Suppressor macrophage treated with lipopolysaccharide for 1 hour (primary cell): ENCODE data around the gene RHOU.
A peak's percentile ranks its signal among the peaks of the same experiment; 100 is the strongest.
"Not testable (repeated sequence)": the region's sequence is repeated elsewhere in the genome, so short reads cannot be mapped to it uniquely, and the experiment has no call there.

Source experiments
- DNase-seq, 3 donors: peaks; one replicate each; pipeline ENCODE4 v3.0.0-alpha.2; 2020 to 2022

RHOU gene

DNA sequence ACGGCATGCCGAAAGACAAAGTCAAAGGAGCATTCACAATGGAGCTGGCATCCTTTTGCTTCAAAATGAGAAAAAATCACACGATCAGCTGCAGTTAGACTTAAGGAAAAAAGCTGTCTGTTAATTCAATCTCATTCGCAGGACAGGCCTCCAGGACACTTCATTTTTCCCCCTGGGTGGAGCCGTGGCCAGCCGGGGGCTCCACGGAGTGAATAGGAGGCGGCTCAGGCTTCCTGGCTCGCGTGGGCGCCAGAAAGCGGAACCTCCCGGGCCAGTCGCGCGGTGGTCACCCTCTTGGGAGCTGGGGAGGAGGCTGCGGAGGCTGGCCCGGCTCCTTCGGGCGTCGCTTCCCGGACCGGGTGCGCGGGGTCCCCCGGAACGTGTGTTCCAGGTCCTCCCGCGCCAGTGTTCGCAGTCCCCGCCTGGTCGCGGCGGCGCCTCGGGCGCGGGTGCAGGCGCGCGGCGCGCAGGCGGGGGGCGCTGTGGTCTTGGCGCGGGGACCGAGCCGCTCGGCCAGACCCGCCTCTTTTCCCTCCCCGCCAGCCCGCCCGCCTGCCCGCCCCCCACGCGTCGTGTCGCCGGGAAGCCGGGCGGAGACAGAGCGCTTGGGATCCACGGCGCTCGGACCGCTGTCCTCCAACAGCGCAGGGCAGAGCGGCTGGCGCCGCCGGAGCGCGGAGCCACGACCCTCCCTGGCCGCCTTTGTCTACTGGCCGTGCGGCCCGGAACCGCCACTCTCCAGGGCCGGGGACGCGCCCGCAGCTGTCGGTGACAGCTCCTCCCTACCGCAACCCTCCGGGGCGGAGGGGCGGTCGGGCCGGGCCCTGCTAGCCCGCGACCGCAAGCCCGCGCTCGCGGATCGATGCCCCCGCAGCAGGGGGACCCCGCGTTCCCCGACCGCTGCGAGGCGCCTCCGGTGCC is at the start of gene RHOU:
RHOU (plus strand) TSS at position 599 of the 921 bp plus-strand sequence; CDS start at position 863, 264 bp downstream.
- DNase-seq, result peak; percentile 95 to 96 (median 96)

GRCh38 chr1:228687587-228687986 is 47.7 kb upstream of the RHOU start:
- peak; percentile 33 to 50 (median 48) for DNase-seq

- no peak for DNase-seq
These were observed 46.0 kb upstream of the RHOU start for GRCh38 chr1:228689255-228689654.

DNA sequence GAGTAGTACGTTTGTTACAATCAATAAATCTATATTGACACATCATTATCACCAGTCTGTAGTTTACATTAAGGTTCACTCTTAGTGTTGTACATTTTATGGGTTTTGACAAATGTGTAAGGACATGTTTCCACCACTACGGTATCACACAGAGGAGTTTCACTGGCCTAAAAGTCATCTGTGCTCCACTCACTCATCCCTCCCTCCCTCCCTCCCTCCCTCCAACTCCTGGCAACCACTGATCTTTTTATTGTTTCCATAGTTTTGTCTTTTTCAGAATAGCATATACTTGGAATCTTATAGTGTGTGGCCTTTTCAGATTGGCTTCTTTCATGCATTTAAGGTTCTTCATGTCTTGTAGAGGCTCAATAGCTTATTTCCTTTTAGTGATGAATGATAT is 44.1 kb upstream of the RHOU start:
- no peak for DNase-seq

DNA sequence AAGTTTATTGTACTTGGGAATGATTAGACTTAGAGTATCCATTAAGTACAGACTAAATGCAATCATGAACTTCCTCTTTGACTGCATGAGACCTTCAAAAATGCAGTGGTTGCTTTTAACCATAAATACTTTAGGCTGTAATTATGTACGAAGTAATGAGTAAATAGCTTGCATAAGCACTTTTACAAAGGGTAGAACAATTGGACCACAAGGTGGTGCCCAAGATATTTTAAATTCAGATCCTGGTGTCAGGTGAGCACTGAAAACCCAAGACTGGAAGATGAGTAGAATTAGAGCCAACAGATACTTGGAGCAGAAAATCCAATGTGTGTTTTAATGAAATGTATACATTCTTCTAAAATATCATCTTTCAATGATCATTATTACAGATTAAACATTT is 43.4 kb upstream of the RHOU start:
- DNase-seq, result peak; percentile 42 to 61 (median 59)

DNA sequence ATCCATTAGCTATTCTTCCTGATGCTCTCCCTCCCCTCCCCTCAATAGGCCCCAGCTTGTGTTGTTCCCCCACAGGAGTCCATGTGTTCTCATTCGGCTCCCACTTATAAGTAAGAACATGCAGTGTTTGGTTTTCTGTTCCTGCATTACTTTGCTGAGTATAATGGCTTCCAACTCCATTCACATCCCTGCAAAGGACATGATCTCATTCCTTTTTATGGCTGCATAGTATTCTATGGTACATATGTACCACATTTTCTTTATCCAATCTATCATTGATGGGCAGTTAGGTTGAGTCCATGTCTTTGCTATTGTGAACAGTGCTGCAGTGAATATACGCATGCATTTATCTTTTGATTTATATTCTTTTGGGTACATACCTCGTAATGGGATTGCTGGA is 40.8 kb upstream of the RHOU start:
- DNase-seq, result not testable (repeated sequence)

DNA sequence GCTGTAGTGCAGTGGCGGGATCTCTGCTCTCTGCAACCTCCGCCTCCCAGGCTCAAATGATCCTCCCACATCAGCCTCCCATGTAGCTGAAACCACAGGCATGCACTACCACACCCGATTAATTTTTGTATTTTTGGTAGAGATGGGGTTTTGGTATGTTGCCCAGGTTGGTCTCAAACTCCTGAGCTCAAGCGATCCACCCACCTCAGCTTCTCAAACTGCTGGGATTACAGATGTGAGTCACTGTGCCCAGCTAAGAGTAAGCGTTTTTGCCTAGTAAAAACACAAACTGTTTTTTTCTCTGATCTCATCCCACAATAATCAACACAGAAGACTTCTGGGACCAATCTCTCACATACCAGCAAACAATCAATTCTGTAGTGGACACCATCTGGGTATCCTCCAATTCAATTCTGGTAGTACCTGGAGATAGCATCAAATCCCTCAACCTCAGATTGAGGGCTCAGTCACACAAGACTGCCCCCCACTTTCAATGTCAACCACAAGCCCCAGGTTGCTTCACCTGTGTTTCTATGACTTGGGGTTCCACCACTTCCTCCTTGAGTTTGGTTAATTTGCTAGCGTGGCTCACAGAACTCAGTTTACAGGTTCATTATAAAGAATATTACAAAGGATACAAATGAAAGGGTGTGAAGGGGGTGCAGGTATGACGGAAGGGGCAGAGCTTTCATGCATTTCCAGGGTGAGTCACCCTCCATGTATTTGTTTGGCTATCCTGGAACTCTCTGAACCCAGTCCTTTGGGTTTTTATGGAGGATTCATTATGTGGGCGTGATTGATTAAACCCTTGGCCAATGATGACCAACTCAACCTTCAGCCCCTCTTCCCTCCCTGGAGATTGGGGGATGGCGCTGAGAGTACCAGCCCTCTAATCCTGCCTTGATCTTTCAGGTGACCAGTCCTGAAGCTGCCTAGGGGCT is 40.0 kb upstream of the RHOU start:
- DNase-seq, result no peak

- peak; percentile 47 to 59 (median 53) for DNase-seq
These were observed 37.9 kb upstream of the RHOU start for GRCh38 chr1:228697207-228698016.

- DNase-seq, result no peak
These were observed 37.3 kb upstream of the RHOU start for GRCh38 chr1:228698017-228698329.

- DNase-seq, result no peak
These were observed 32.8 kb upstream of the RHOU start for GRCh38 chr1:228702433-228702832.

GRCh38 chr1:228706305-228706704 is 29.0 kb upstream of the RHOU start:
- no peak for DNase-seq

DNA sequence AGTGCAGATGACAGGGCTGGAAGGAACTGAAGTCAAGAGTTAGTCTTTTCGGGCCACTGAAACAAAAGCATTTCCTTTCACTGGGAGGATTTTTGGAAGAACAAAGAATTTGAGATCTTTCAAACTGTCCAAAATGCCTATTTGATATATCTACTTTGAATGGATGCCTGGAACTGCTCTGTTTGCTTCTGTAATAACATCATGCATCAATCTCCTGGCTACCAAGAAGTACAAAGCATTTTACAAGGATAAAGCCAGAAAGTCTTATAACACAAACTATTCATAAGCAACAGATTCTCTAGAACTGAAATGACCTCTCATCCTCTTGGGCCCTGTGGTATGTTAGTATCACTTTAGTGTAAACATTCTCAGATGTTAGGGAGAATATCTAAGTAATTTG is 18.2 kb upstream of the RHOU start:
- no peak for DNase-seq

DNA sequence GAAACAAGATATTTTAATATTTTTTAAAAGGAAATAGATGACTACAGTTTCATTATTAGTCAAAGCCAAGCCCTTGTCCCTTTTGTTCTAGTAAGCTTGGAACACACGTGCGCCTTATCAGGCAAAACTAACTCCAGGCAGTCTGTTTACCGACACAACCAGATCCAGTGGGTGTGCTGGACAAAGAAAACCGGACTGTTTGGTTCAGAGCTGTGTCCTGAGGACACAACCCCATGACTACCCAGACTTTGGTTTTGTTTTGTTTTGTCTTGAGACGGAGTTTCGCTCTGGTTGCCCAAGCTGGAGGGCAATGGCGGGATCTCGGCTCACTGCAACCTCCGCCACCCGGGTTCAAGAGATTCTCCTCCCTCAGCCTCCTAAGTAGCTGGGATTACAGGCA is 13.9 kb upstream of the RHOU start:
- DNase-seq, result no peak

DNA sequence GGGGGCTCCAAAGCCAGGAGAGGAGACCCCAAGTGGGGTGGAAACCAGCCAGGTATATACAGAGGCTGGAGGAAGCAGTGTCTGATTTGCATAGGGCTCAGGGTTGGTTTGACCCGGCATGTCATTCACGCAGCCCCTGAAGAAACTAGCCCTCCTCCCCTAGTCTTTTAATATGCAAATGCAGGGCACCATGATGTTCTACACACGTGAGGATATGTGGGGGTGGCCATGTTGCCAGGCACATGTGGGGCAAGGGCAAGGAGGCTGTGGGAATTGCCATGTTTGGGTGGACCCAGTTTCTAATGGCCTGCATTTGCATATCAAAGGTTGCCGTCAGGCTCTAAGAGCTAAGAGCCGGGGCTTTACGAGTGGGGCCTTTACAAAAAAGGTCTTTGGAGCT is 12.0 kb upstream of the RHOU start:
- DNase-seq, result no peak

DNA sequence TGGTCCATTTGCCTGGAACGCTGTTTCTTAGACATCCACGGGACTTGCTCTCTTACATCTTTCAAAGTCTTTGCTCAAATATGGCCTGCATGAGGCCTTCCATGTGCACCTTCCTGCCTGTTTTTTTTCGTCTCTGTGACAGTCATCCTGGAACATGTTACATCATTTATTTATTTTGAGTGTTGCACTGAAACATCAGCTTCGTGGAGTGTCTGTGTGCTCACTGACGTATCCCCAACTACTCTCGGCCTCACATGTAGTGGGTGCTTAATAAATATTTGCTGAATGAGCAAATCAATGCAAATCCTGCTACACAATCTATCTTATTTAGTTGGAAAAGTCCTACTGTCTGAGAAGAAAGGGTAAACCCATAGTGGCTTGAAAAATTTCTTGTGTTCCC is 11.4 kb upstream of the RHOU start:
- DNase-seq, result no peak

- DNase-seq, result no peak
These were observed 10.1 kb upstream of the RHOU start for GRCh38 chr1:228725178-228725577.

GRCh38 chr1:228727681-228728171 is 7.6 kb upstream of the RHOU start:
- DNase-seq, result peak; percentile 36 to 64 (median 39)

GRCh38 chr1:228732426-228732825 is 2.9 kb upstream of the RHOU start:
- no peak for DNase-seq

- no peak for DNase-seq
These were observed 1.7 kb upstream of the RHOU start for GRCh38 chr1:228733576-228733975.

GRCh38 chr1:228735871-228736586 is 750 bp downstream of the RHOU start:
- peak; percentile 56 to 67 (median 56) for DNase-seq

- DNase-seq, result no peak
These were observed 1.7 kb downstream of the RHOU start for GRCh38 chr1:228736844-228737445.
